AG04449 (cell line): ENCODE data around the gene C1QL2.

Source experiments
- CTCF ChIA-PET: fragments of 350-600 bp; formaldehyde crosslinking; extraction: SDS; loops from one replicate; lab custom pipeline; 2021; ENCODE audit warnings: antibody characterized with exemption; lab: Yijun Ruan, JAX
- POLR2A ChIA-PET: fragments of 400-600, 350-600 bp; formaldehyde crosslinking; extraction: SDS; loops from one replicate; lab custom pipeline; 2020; ENCODE audit warnings: antibody characterized with exemption, inconsistent platforms; lab: Yijun Ruan, JAX
- DNase-seq: peaks from one replicate; pipeline ENCODE4 v3.0.0-alpha.2; 2010; ENCODE audit warnings: low read depth, low spot score
- H3K4me3 ChIP-seq: 2 replicates; pipeline ENCODE4 v1.5.1; 2011; ENCODE audit warnings: low read depth, mild to moderate bottlenecking, control low read depth, low read length
- CTCF ChIP-seq: IDR thresholded peaks from one replicate; pipeline ENCODE4 v1.5.1; 2011; ENCODE audit warnings: mild to moderate bottlenecking, moderate library complexity, low read length, control low read depth, inconsistent platforms; ENCODE audit not compliant: insufficient read depth; ENCODE audit errors: missing control alignments

C1QL2 gene

GRCh38 chr2:119112770-119113488 lies 45.6 kb downstream of the C1QL2 start:
- TF ChIP-seq CTCF = no peak
- CTCF ChIA-PET = no interaction called here
- POLR2A ChIA-PET = no interaction called here
- no peak for DNase-seq
- H3K4me3 ChIP-seq = no peak overlapping the region

GRCh38 chr2:119112230-119112629 lies 46.3 kb downstream of the C1QL2 start:
- H3K4me3 ChIP-seq = no peak overlapping the region
- DNase-seq = no peak
- TF ChIP-seq CTCF = no peak
- ChIA-PET POLR2A (no interaction called here), CTCF (no interaction called here)

GRCh38 chr2:119111115-119111975 lies 47.2 kb downstream of the C1QL2 start:
- CTCF ChIA-PET = no interaction called here
- POLR2A ChIA-PET = no interaction called here

GRCh38 chr2:119109866-119110265 lies 48.7 kb downstream of the C1QL2 start:
- TF ChIP-seq CTCF = no peak
- no peak for DNase-seq
- POLR2A ChIA-PET = no interaction called here
- no peak overlapping the region for H3K4me3 ChIP-seq
- CTCF ChIA-PET = no interaction called here

More at GRCh38 chr2:119111115-119111975, 47.2 kb downstream of the C1QL2 start:
- no peak for TF ChIP-seq CTCF
- H3K4me3 ChIP-seq = no peak overlapping the region
- no peak for DNase-seq

GRCh38 chr2:119108186-119108585 lies 50.4 kb downstream of the C1QL2 start:
- CTCF ChIA-PET = no interaction called here
- no peak for TF ChIP-seq CTCF

GRCh38 chr2:119106301-119106897 lies 52.2 kb downstream of the C1QL2 start:
- POLR2A ChIA-PET = no interaction called here
- CTCF ChIA-PET = no interaction called here
- TF ChIP-seq CTCF = no peak
- H3K4me3 ChIP-seq = no peak overlapping the region
- DNase-seq = peak; percentile 5

More at GRCh38 chr2:119108186-119108585, 50.4 kb downstream of the C1QL2 start:
- POLR2A ChIA-PET = no interaction called here
- DNase-seq = no peak
- H3K4me3 ChIP-seq = no peak overlapping the region
